ENCODE data around the gene RASGEF1C. TPM values are rescaled to one million over a fixed set of nuclear protein-coding genes. Genes with fewer than 3 reads are reported as not detected.

The RASGEF1C gene
- total RNA-seq, 4 donors from 2014 or later, result 0.71 to 2.5 TPM; not detected in 2

GRCh38 chr5:180141068-180141660 lies 67.8 kb downstream of the RASGEF1C start:
- WGBS, 2 donors, result 73 to 77% methylated on average over 14 of the region's 14 CpGs
- no peak overlapping the region for H3K4me3 ChIP-seq (ENCODE audit: low read depth, poor library complexity, severe bottlenecking)
- no peak for TF ChIP-seq CTCF (IDR thresholded peaks at IDR 0.05)
- no peak for TF ChIP-seq POLR2A (IDR thresholded peaks at IDR 0.05)
- DNase-seq (ENCODE audit: low spot score in 2 of 2), result peak; percentile 2 to 79
- intact Hi-C loops (cut with DNase I; ENCODE audit: low total_unique reads), result no loop called here

- WGBS, 2 donors, result 60 to 66% methylated on average over 8 to 9 of the region's 9 CpGs
- DNase-seq (ENCODE audit: low spot score in 2 of 2), result peak; percentile 2 to 32
- H3K4me3 ChIP-seq (ENCODE audit: low read depth, poor library complexity, severe bottlenecking), result no peak overlapping the region
Measured at GRCh38 chr5:180140571-180140970, 68.4 kb downstream of the RASGEF1C start.

GRCh38 chr5:180140079-180140554 lies 68.9 kb downstream of the RASGEF1C start:
- 59 to 71% methylated on average over 8 to 10 of the region's 10 CpGs for WGBS, 2 donors
- DNase-seq (ENCODE audit: low spot score in 2 of 2), result peak in 1 of 2 donors; percentile 56
- intact Hi-C loops (cut with DNase I; ENCODE audit: low total_unique reads), result no loop called here

More at GRCh38 chr5:180140571-180140970, 68.4 kb downstream of the RASGEF1C start:
- intact Hi-C loops (cut with DNase I; ENCODE audit: low total_unique reads), result no loop called here
- TF ChIP-seq POLR2A (IDR thresholded peaks at IDR 0.05), result no peak

GRCh38 chr5:180139731-180140055 lies 69.3 kb downstream of the RASGEF1C start:
- DNase-seq (ENCODE audit: low spot score in 2 of 2), result peak in 1 of 2 donors; percentile 74
- H3K4me3 ChIP-seq (ENCODE audit: low read depth, poor library complexity, severe bottlenecking), result no peak overlapping the region
- TF ChIP-seq POLR2A (IDR thresholded peaks at IDR 0.05) (no peak), CTCF (IDR thresholded peaks at IDR 0.05) (no peak)
- WGBS, 2 donors, result 55 to 56% methylated on average over 5 to 6 of the region's 6 CpGs
- intact Hi-C loops (cut with DNase I; ENCODE audit: low total_unique reads), result no loop called here

More at GRCh38 chr5:180140079-180140554, 68.9 kb downstream of the RASGEF1C start:
- no peak for TF ChIP-seq CTCF (IDR thresholded peaks at IDR 0.05)
- no peak for TF ChIP-seq POLR2A (IDR thresholded peaks at IDR 0.05)
- H3K4me3 ChIP-seq (ENCODE audit: low read depth, poor library complexity, severe bottlenecking), result no peak overlapping the region

GRCh38 chr5:180138976-180139730 lies 69.9 kb downstream of the RASGEF1C start:
- no peak for TF ChIP-seq POLR2A (IDR thresholded peaks at IDR 0.05)
- no peak for TF ChIP-seq CTCF (IDR thresholded peaks at IDR 0.05)
- DNase-seq (ENCODE audit: low spot score in 2 of 2), result peak; percentile 4 to 68
- WGBS, 2 donors, result 62% methylated on average over 11 of the region's 11 CpGs
- H3K4me3 ChIP-seq (ENCODE audit: low read depth, poor library complexity, severe bottlenecking), result no peak overlapping the region
- intact Hi-C loops (cut with DNase I; ENCODE audit: low total_unique reads), result no loop called here

- intact Hi-C loops (cut with DNase I; ENCODE audit: low total_unique reads), result no loop called here
- 70 to 76% methylated on average over 12 of the region's 12 CpGs for WGBS, 2 donors
- H3K4me3 ChIP-seq (ENCODE audit: low read depth, poor library complexity, severe bottlenecking), result no peak overlapping the region
- TF ChIP-seq POLR2A (IDR thresholded peaks at IDR 0.05) (no peak), CTCF (IDR thresholded peaks at IDR 0.05) (no peak)
- peak in 1 of 2 donors; percentile 58 for DNase-seq (ENCODE audit: low spot score in 2 of 2)
Measured at GRCh38 chr5:180138214-180138975, 70.6 kb downstream of the RASGEF1C start.

Data from lower leg skin (tissue), 4 donors.